HG03025 (cell line): Measurements from ENCODE around the gene LATS2.
"Not testable (repeated sequence)": the region's sequence is repeated elsewhere in the genome, so short reads cannot be mapped to it uniquely, and the experiment has no call there.

Experiments
- ATAC-seq: cut with Tn5 transposase; IDR thresholded peaks from one replicate; pipeline ENCODE4 v1.9.1; 2021; ENCODE audit warnings: mild to moderate bottlenecking, moderate library complexity; ENCODE audit not compliant: unreplicated experiment, low FRiP score

Gene LATS2

DNA sequence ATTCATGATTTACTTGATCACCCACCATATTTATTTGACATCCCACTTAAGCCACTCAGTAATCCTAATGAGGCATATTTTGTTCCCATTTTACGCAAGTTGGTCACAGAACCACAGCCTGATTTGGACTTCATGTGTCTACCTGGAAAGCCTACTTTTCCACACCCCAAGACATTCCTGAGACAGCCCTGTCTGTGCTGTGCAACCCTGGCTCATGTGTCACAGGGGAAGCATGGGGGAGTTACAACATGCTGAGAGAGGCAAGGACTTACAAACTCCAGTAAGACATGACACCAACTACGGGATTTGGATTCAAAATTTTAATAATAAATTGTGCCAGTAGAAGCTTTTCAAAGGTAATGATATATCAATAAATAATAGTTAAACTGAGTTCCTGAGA, 88.7 kb downstream of the LATS2 start:
- no peak for ATAC-seq

DNA sequence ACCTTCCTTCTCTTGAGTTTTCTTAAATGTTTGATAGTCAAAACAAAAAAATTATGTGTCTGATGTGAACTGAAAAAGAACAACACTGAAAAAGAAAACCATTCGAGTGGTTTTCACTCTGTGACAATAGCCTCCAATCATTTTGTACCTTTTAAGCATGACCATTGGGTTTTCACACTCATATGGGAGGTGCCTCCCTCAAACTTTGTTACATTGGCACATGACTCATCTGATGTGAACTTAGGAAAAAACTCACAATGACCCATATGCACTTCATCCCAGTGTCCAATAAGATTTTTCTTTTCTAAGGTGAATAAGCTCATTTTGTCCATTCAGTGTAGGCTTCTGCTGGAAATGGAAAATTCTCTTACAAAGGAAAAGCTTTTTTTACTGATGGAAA, 92.2 kb downstream of the LATS2 start:
- no peak for ATAC-seq

DNA sequence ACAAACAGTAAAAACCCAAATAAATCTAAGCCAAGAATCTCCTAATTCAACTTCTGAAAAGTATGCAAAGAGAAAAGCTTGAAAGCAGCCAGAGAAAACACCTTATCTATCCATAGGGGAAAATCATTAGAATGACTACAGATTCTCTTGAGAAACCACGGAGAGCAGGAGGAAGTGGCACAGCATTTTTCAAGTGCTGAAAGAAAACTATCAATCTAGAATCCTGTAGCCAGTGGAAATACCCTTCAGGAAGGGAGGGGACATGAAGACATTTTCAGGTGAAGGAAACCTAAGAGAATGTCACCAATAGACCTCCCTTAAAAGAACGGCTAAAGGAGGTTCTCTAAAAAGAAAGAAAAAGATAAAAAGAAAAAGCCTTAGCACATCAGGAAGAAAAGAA, 92.6 kb downstream of the LATS2 start:
- no peak for ATAC-seq

DNA sequence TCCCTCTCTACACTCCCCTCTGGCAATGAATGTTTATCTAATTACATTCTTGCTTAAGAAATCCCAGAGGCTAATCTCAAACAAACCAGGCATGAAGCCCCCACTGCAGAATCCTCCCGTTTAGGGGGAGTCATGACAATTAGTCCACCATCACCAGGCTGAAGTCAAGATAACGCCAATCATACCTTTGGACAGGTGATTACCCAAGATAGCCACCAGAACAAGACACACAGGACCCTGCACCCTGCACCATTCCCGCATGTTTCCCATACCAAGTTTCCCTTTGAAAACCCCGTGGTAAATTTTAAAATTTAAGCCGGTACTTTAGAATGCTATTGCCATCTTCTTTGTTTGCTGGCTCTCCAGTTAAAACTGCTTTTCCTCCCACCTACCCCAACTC, 94.0 kb downstream of the LATS2 start:
- ATAC-seq: no peak

DNA sequence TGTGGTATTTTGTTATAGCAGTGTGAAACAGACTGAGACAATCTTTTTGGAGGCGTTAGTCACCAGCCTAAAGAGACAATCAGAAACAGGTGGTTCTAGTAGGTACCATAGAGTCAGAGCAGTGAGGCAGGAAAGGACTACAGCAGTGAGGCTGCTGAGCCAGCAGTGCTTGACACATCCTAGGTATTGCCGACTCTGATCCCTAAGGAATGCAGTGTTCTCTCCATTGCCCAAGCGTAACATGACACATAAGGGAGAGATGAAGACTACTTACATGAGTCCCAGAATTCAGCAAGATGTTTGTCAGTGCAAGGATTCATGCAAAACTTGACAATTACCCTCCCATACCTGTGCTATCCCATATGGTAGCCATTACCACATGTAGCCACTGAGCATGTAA, 96.5 kb downstream of the LATS2 start:
- no peak for ATAC-seq

DNA sequence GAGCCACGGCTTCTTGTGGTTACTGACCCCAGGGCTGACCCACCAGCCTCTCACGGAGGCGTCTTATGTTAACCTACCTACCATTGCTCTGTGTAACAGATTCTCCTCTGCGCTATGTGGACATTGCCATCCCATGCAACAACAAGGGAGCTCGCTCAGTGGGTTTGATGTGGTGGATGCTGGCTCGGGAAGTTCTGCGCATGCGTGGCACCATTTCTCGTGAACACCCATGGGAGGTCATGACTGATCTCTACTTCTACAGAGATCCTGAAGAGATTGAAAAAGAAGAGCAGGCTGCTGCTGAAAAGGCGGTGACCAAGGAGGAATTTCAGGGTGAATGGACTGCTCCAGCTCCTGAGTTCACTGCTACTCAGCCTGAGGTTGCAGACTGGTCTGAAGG, 99.7 kb downstream of the LATS2 start:
- ATAC-seq: not testable (repeated sequence)

DNA sequence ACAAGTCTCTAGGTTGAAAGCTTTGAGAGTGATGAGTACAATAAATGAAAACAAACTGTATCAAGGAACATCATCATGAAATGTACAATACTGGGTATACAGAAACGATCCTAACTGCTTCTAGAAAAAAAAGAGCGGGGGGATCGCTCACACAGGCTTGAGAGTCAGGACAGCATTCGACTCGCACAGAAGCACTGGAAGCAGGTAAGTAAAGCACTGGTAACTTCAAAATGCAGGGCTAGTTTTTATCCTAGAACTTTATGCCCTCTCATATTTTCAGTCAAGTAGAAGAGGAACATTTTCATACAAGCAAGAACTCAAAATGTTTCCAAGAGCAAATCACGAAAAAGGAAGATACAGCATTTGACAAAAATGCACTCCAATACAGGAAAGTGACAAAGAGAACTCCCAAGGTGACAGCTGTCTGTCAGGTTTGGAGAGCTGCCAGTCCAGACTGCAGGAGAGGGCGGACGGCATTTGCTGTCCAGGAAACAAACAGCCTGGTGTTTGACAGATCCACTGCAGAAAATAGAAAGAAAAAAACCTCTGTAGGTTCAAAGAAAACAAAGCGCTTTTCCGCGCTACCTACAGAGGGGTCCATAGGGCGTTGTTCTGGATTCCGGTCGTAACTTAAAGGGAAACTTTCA, 100.6 kb downstream of the LATS2 start:
- ATAC-seq: no peak

DNA sequence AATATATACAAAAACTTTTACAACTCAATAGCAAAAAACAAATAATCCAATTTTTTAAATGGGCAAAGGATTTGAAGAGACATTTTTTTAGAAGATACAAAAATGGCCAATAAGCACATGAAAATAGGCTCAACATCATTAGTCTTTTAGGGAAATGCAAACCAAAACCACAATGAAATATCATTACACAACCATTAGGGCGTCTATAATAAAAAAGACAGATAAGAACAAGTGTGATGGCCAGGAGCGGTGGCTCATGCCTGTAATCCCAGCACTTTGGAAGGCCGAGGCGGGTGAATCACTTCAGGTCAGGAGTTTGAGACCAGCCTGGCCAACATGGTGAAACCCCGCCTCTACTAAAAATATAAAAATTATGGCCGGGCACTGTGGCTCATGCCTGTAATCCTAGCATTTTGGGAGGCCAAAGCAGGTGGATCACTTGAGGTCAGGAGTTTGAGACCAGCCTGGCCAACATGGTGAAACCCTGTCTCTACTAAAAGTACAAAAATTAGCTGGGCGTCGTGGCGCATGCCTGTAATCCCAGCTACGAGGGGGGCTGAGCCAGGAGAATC, 104.3 kb downstream of the LATS2 start:
- not testable (repeated sequence) for ATAC-seq

DNA sequence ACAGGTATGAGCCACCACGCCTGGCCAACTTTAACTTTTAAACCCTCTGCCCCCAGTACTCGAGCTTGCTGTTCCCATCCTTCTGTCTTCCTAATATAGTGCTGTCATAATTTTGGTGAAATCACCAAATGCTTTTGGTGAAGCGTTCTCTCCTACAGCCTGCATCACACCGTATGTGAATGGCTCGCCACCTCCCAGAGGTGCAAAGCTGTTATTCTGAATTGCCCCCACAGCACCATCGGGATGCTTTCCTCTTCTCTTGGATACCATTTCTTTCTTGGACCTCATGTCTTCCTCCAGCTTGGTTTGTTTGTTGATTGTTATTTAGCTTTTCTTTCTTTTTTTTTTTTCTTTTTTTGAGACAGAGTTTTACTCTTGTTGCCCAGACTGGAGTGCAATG, 105.9 kb downstream of the LATS2 start:
- no peak for ATAC-seq

DNA sequence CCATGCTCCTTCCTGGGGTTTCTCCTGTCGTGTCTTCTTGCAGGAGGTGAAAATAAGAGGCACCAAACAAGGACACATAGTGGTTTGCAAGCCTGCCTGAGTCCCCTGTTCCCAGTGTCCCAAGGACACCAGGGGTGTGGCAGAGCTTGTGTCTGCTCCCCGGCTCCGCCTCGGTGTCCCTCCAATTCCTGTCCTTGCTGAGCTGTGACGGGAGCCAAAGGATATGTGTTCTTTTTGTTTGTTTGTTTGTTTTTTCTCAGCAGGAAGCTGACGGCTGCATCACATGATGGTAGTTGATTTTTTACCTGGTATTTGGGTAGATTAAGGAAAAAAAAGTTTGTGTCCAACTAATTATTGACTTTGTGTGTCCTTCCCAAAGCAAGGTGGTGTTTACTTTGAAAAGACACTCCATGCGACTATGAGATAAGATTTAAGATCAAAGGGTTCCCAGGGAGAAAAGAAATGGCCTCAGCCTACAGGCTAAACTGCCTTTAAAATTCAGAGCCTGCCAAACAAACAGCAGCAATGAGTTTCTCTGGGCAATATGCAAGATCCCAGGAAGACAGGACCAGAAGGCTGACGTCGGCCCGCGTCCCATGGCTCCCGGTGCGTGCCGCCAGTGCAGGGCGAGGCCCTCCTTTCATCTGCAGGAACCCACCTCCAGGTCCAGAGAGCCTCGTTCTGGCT, 108.0 kb downstream of the LATS2 start:
- ATAC-seq: no peak

DNA sequence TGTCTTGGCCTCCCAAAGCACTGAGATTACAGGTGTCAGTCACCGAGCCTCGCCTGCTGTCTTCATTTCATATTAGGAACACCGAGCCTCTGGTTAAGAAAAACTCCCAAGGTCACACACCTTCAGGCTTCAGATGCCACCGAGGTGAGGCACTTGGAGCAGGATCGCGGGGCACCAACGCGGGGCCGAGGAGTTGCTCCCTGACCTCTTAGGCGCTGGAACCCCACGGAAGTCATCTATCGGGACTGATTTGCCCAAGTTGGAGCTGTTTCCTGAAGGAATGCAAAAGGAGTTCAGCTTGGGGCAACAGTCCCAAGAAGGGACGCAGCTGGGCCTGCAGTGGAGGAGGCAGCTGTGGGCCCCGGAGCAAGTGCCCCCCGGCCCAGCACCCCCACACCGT, 108.5 kb downstream of the LATS2 start:
- no peak for ATAC-seq

DNA sequence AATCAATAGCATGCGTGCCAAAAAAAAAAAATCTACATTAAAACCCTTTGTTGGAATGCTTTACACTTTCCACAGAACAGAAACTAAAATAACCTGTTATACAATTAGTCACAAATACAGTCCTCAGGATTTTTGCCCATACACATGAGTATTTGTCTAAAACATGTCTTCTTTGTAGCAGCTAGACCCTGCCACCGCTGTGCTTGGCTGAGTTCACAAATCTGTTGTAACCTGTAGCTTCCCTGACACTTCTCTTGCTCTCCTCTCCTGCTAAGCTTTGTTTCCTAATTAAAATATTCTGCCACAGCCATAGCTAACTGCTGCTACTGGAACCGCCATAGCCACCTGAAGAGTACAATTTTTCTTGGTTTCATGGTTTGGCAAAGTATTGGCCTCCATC, 113.4 kb downstream of the LATS2 start:
- not testable (repeated sequence) for ATAC-seq

DNA sequence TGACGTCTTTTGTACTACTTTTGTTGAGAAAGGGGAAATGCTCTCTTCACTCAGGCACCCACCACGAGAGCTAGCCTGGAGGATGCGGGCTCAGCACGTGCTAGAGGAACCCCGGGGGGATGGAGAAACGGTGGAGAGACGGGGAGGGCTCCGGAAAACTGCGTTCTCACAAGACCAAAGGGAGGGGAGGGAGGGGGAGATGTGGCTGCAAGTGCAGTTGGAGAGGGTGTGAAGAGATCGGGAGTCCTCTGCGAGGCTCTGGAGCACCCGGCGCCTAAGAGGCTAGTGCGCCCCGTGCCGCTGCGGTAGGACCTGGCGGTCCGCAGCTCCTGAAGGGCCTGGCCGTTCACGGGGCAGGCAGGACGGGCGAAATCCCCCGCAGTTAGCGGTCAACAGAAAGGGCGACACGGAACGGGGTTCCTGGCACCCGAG, 115.4 kb downstream of the LATS2 start:
- no peak for ATAC-seq

DNA sequence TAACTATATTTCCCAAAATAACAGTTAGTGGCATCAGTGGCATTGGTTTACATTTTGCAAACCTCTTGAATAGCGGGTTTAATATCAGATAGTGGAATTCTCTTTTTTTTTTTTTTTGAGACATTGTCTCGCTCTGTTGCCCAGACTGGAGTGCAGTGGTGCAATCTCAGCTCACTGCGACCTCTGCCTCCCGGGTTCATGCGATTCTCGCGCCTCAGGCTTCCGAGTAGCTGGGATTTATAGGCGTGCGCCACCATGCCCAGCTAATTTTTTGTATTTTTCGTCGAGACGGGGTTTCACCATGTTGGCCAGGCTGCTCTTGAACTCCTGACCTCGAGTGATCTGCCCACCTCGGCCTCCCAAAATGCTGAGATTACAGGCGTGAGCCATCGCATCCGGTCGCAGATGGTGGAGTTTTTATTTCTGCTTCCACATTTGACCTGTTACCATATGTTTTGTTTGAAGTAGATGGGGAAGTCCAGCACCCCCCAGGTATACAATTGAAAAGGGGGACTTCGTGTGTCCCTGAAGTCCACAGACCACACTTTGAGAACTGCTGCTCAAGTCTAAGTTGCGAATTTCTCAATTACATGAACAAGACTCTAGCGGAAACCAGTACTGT, 118.3 kb downstream of the LATS2 start:
- no peak for ATAC-seq

DNA sequence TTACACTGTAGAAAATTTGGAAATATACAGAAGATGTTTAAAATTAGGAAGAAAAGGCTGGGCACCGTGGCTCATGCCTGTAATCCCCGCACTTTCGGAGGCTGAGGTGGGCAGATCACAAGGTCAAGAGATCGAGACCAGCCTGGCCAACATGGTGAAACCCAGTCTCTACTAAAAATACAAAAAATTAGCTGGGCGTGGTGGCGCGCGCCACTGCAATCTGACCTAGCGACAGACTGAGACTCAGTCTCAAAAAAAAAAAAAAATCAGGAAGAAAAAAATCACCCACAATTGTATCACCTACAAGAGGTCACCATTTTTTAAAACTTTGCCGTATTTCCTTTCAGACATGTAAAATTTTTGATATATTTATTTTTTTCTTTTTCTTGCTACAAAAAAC, 120.9 kb downstream of the LATS2 start:
- ATAC-seq: not testable (repeated sequence)

DNA sequence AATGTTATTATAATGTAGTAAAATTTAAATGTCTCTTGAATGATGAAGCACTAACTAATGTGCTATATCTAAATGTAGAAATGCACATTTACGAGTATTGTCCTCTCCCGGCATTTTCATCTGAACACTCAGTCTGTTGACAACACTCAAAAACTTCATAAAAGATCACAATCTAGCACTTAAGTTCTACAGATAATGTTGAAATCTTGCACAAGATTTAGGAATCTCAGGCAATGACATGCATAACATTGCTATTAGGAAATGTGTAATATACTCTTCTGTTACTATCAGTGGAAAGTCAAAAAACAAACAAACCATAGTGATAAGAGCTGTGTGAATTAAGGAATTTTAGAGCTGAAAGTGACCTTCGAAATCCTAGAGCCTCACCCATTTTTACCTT, 121.3 kb downstream of the LATS2 start:
- ATAC-seq: no peak

DNA sequence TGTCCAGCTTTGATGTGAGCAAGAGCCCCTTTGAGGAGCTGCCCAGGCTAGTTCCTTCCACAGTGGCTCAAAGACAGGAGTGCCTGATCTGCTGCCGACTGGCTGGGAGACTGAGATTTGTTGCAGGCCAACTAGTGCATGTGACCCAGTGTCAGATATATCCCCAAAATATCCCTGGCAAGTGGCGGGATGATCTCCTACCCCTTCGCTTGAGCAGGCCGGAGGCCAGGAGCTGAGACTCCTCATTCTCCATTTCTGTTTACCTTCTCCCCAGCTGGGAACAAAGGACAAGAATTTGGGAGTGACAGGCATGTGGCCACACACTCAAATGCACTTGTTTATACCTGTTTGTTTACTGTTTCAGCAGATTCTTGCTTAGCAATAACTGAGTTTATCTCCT, 121.7 kb downstream of the LATS2 start:
- no peak for ATAC-seq

DNA sequence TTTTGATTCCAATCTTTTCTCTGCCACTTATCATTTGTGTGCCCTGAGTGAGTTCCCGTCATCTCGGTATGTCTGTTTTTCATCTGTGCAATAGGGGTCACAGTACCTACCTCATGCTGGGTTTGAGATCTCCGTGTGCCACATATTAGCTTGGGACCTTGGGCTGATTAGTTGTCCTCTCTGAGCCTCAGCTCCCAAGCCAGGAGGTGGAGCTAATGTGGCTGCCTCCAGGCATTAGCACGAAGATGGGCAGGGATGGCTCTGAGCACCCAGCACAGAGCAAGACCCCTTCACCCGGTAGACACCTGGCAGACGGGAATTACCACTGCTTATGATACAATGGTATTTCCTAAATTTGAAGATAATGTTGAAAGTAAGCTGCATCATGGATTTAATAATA, 123.1 kb downstream of the LATS2 start:
- no peak for ATAC-seq

DNA sequence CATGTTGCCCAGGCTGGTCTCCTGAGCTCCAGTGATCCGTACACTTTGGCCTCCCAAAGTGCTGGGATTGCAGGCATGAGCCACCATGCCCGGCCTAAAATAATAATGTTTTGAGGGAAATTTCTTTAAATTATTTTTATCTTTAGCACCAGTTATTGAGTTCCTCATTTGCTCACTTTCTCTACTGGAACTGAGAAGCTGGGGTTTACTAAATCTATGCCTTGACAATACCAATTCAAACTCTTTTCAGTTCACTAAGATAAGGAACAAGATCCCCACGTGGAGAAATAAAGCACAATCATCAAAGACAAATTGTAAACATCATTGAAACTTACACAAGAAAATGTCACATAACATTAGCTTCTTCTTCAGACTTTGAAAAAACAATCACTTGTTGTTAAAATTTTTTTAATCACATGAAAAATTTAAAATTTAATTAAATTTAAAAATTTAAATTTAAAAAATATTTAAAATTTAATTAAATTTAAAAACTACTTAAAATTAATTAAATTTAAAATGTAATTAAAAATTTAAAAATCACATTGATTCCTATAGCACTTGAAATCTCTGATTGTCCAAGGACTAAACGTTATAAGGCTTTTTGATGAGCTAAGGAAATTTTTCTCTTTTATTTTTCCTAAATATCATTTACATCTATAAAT, 133.7 kb downstream of the LATS2 start:
- no peak for ATAC-seq

DNA sequence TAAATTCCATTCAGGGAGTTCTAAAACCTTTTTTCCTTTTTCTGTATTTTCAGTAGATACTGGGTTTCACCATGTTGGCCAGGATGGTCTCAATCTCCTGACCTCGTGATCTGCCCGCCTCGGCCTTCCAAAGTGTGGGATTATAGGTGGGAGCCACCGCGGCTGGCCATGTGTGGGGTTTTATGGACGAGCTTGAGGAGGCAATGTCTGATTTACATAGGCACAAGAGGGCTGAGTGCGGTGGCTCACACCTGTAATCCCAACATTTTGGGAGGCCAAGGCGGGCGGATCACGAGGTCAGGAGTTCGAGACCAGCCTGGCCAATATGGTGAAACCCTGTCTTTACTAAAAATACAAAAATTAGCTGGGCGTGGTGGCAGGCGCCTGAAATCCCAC, 136.0 kb downstream of the LATS2 start:
- not testable (repeated sequence) for ATAC-seq

DNA sequence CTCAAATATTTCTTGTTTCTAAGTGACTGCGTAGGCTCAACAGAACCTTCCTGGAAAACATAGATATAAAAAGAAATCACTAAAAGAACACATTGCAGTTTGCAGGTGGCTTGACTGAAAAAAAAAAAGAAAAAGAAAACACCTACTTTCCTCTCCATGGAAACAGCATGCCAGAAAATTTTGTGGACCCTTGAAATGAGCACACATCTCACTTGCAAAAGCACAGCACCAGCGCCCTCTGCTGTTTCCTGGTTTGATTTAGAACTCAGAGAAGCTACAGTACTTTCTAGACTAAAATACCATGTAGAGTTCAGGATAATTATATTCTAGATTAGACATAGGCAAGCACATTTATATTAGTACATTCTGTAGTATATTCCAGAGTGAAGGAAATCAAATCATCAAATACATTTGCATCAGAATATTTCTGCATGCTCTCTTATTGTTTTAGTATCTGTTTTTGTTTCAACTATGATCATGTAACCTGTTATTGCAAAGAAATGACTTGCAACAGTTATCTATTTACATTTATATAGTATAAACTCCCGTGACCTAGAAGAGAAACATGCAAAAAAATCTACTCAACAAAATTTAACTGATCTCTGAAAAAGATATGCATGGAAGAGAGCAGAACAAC, 136.5 kb downstream of the LATS2 start:
- no peak for ATAC-seq
